Activated CD4-positive, CD25-positive, alpha-beta regulatory T cell (primary cell): ENCODE measurements around the gene AGGF1.
A peak's percentile ranks its signal among the peaks of the same experiment; 100 is the strongest.
"Not testable (repeated sequence)": the region's sequence is repeated elsewhere in the genome, so short reads cannot be mapped to it uniquely, and the experiment has no call there.

Experiments
- DNase-seq, 4 experiments: peaks; one replicate each; lab custom pipeline; 2025; lab: John Stamatoyannopoulos, UW

Gene AGGF1

GRCh38 chr5:77022511-77023417 is 7.4 kb upstream of the AGGF1 start:
- DNase-seq = no peak

- no peak for DNase-seq
These were observed 5.7 kb upstream of the AGGF1 start for GRCh38 chr5:77024490-77024889.

- no peak for DNase-seq
These were observed 1.4 kb upstream of the AGGF1 start for GRCh38 chr5:77028631-77029375.

GRCh38 chr5:77029376-77029885 is 773 bp upstream of the AGGF1 start:
- DNase-seq = no peak

GRCh38 chr5:77031891-77032290 is 1.7 kb downstream of the AGGF1 start:
- DNase-seq = no peak

- DNase-seq = no peak
These were observed 2.4 kb downstream of the AGGF1 start for GRCh38 chr5:77032635-77033034.

- no peak for DNase-seq
These were observed 3.1 kb downstream of the AGGF1 start for GRCh38 chr5:77033338-77033737.

GRCh38 chr5:77035950-77036349 is 5.7 kb downstream of the AGGF1 start:
- no peak for DNase-seq

GRCh38 chr5:77046416-77047073 is 16.3 kb downstream of the AGGF1 start:
- DNase-seq = no peak

- DNase-seq = no peak
These were observed 33.8 kb downstream of the AGGF1 start for GRCh38 chr5:77064040-77064439.

- no peak for DNase-seq
These were observed 35.1 kb downstream of the AGGF1 start for GRCh38 chr5:77065256-77065655.

- DNase-seq = no peak
These were observed 36.0 kb downstream of the AGGF1 start for GRCh38 chr5:77066184-77066583.

- DNase-seq = no peak
These were observed 36.7 kb downstream of the AGGF1 start for GRCh38 chr5:77066823-77067442.

- no peak for DNase-seq
These were observed 43.5 kb downstream of the AGGF1 start for GRCh38 chr5:77073667-77074066.

GRCh38 chr5:77074745-77075144 is 44.5 kb downstream of the AGGF1 start:
- DNase-seq = no peak

GRCh38 chr5:77076961-77077828 is 47.0 kb downstream of the AGGF1 start:
- DNase-seq = peak in 2 of 4 experiments; percentile 10 to 30

GRCh38 chr5:77077829-77078176 is 47.6 kb downstream of the AGGF1 start:
- DNase-seq = no peak

GRCh38 chr5:77080479-77080878 is 50.3 kb downstream of the AGGF1 start:
- DNase-seq = not testable (repeated sequence)

GRCh38 chr5:77080905-77081304 is 50.7 kb downstream of the AGGF1 start:
- DNase-seq = no peak

- DNase-seq = no peak
These were observed 52.1 kb downstream of the AGGF1 start for GRCh38 chr5:77082280-77082679.

GRCh38 chr5:77083088-77083487 is 52.9 kb downstream of the AGGF1 start:
- no peak for DNase-seq
